ENCODE measurements around the gene TEAD2.

The TEAD2 gene

GRCh38 chr19:49362048-49362928 is at the start of gene TEAD2:
TEAD2 (minus strand) TSS chr19:49362416; CDS start chr19:49360075, 2,341 bp downstream.
- DNase-seq: no peak

- no peak for DNase-seq
Observed at GRCh38 chr19:49411681-49412326, 49.6 kb upstream of the TEAD2 start.

- DNase-seq: no peak
Observed at GRCh38 chr19:49409441-49410029, 47.3 kb upstream of the TEAD2 start.

GRCh38 chr19:49408816-49409440 is 46.7 kb upstream of the TEAD2 start:
- DNase-seq: no peak

- DNase-seq: no peak
Observed at GRCh38 chr19:49407482-49408015, 45.3 kb upstream of the TEAD2 start.

GRCh38 chr19:49407079-49407478 is 44.9 kb upstream of the TEAD2 start:
- DNase-seq: no peak

- DNase-seq: no peak
Observed at GRCh38 chr19:49403404-49404187, 41.4 kb upstream of the TEAD2 start.

GRCh38 chr19:49400029-49400428 is 37.8 kb upstream of the TEAD2 start:
- DNase-seq: no peak

GRCh38 chr19:49398931-49399330 is 36.7 kb upstream of the TEAD2 start:
- no peak for DNase-seq

GRCh38 chr19:49398001-49398615 is 35.9 kb upstream of the TEAD2 start:
- no peak for DNase-seq

GRCh38 chr19:49396738-49397505 is 34.7 kb upstream of the TEAD2 start:
- DNase-seq: no peak

- DNase-seq: no peak
Observed at GRCh38 chr19:49395581-49396407, 33.6 kb upstream of the TEAD2 start.

GRCh38 chr19:49393881-49394280 is 31.7 kb upstream of the TEAD2 start:
- no peak for DNase-seq

GRCh38 chr19:49391581-49392399 is 29.6 kb upstream of the TEAD2 start:
- DNase-seq: peak; percentile 29

GRCh38 chr19:49390929-49391359 is 28.7 kb upstream of the TEAD2 start:
- DNase-seq: no peak

GRCh38 chr19:49390131-49390928 is 28.1 kb upstream of the TEAD2 start:
- no peak for DNase-seq

GRCh38 chr19:49389406-49389805 is 27.2 kb upstream of the TEAD2 start:
- DNase-seq: no peak

GRCh38 chr19:49387936-49388372 is 25.7 kb upstream of the TEAD2 start, which contains the start of gene KASH5:
KASH5 (plus strand) TSS chr19:49388249; CDS start chr19:49390884, 2,635 bp downstream.
- no peak for DNase-seq
